Measurements from ENCODE around the gene PRDM16. TPM values are rescaled to one million over a fixed set of nuclear protein-coding genes. Genes with fewer than 3 reads are reported as not detected.

Gene PRDM16
- total RNA-seq, 1 experiment from 2014 or later, result not detected

DNA sequence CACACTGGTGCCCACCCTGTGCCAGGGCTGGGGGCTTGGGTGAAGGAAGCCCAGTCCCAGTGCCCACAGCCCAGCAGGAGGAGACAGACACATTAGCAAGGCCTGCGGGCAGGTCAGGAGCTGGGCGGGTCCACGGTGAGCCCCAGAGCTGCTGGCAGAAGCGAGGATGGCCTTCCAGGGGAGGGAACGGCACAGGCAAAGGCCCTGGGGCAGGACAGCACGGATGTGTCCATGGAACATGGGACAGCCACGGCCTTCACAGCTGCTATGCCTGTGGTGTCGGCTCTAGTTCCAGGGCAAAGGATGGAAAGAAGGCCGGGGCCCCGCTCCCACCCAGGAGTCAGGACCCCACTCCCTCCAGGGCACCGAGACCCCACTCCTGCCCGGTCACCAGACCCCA lies 220.5 kb downstream of the PRDM16 start:
- Mint-ChIP-seq H3K4me1 (ENCODE audit: insufficient read depth, unreplicated experiment) (no peaks in the 10 kb centered on the region), H3K27me3 (ENCODE audit: insufficient read depth, unreplicated experiment) (no peaks in the 10 kb centered on the region), H3K4me3 (ENCODE audit: unreplicated experiment) (no peak overlapping the region), H3K36me3 (ENCODE audit: insufficient read depth, unreplicated experiment) (no peaks in the 10 kb centered on the region), H3K9me3 (ENCODE audit: unreplicated experiment) (peaks cover 15% of the 10 kb centered on the region), H3K27ac (ENCODE audit: low read depth, unreplicated experiment) (no peak overlapping the region)
- BruUV-seq (replicated peaks), result no TSS peak
- ChIA-PET POLR2A (no interaction called here), CTCF (interaction anchor here (0.6 kb wide), 1 partner anchor 1483 kb away, joined by 3 read pairs; no protein-coding TSS in a partner anchor)
- no peak for DNase-seq (ENCODE audit: unreplicated experiment)
- TF ChIP-seq, protein P1, sequence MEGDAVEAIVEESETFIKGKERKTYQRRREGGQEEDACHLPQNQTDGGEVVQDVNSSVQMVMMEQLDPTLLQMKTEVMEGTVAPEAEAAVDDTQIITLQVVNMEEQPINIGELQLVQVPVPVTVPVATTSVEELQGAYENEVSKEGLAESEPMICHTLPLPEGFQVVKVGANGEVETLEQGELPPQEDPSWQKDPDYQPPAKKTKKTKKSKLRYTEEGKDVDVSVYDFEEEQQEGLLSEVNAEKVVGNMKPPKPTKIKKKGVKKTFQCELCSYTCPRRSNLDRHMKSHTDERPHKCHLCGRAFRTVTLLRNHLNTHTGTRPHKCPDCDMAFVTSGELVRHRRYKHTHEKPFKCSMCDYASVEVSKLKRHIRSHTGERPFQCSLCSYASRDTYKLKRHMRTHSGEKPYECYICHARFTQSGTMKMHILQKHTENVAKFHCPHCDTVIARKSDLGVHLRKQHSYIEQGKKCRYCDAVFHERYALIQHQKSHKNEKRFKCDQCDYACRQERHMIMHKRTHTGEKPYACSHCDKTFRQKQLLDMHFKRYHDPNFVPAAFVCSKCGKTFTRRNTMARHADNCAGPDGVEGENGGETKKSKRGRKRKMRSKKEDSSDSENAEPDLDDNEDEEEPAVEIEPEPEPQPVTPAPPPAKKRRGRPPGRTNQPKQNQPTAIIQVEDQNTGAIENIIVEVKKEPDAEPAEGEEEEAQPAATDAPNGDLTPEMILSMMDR (IDR thresholded peaks at IDR 0.05; ENCODE audit: unreplicated experiment), result no peak
- intact Hi-C loops (cut with micrococcal nuclease), result no loop called here

DNA sequence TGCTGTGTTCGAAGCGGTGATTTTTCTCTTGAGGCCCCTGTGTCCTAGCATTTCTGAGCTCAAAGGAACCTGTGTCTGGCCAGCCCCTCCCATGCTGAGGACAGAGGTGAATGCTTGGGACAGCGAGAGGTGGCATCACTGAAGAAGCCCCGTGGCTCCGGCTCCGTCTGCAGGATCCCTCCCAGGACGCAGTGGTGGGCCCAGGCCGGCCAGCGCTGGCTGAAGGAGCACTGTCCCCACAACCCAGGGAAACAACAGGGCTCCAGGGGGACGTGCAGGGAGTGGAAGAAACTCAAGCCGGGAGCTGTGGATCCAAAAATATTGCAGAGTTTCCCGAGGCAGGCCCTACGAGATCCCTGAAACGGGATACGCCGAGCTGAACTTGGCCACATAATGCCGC lies 221.4 kb downstream of the PRDM16 start:
- Mint-ChIP-seq H3K27me3 (ENCODE audit: insufficient read depth, unreplicated experiment) (no peaks in the 10 kb centered on the region), H3K4me1 (ENCODE audit: insufficient read depth, unreplicated experiment) (no peaks in the 10 kb centered on the region), H3K9me3 (ENCODE audit: unreplicated experiment) (peaks cover 15% of the 10 kb centered on the region), H3K27ac (ENCODE audit: low read depth, unreplicated experiment) (no peak overlapping the region), H3K36me3 (ENCODE audit: insufficient read depth, unreplicated experiment) (no peaks in the 10 kb centered on the region), H3K4me3 (ENCODE audit: unreplicated experiment) (no peak overlapping the region)
- POLR2A ChIA-PET, result no interaction called here
- CTCF ChIA-PET, result interaction anchor here (0.7 kb wide), 1 partner anchor 29 kb away, joined by 3 read pairs; no protein-coding TSS in a partner anchor
- intact Hi-C loops (cut with micrococcal nuclease), result no loop called here
- no TSS peak for BruUV-seq (replicated peaks)
- no peak for DNase-seq (ENCODE audit: unreplicated experiment)
- TF ChIP-seq, protein P1 (IDR thresholded peaks at IDR 0.05; ENCODE audit: unreplicated experiment), result no peak

DNA sequence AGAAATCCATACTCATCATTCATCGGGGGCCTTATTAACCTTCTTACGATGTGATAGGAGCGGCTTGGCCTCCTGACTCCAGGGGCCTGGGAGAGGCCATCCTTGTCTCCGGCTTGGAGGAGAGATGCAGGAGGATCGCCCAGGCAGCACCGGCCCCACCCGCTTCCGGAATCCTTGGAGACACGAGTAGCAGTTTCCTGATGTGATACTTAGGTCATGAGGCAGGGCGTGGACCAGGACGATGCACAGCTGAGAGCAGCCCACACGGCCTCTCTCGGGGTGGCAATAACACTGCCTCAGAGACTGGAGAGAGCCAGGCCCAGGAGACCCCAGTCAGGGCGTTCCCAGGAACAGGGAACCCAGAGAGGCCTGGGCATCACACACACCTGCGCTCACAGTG lies 221.9 kb downstream of the PRDM16 start:
- intact Hi-C loops (cut with micrococcal nuclease), result no loop called here
- H3K4me3 Mint-ChIP-seq (ENCODE audit: unreplicated experiment), result no peak overlapping the region
- CTCF ChIA-PET, result interaction anchor here (0.7 kb wide), 1 partner anchor 28 kb away, joined by 3 read pairs; no protein-coding TSS in a partner anchor
- POLR2A ChIA-PET, result no interaction called here
- H3K36me3 Mint-ChIP-seq (ENCODE audit: insufficient read depth, unreplicated experiment), result no peaks in the 10 kb centered on the region
- no peaks in the 10 kb centered on the region for H3K27me3 Mint-ChIP-seq (ENCODE audit: insufficient read depth, unreplicated experiment)
- no peak overlapping the region for H3K27ac Mint-ChIP-seq (ENCODE audit: low read depth, unreplicated experiment)
- no TSS peak for BruUV-seq (replicated peaks)
- DNase-seq (ENCODE audit: unreplicated experiment), result no peak
- TF ChIP-seq, protein P1 (IDR thresholded peaks at IDR 0.05; ENCODE audit: unreplicated experiment), result no peak
- no peaks in the 10 kb centered on the region for H3K4me1 Mint-ChIP-seq (ENCODE audit: insufficient read depth, unreplicated experiment)
- H3K9me3 Mint-ChIP-seq (ENCODE audit: unreplicated experiment), result peaks cover 15% of the 10 kb centered on the region

DNA sequence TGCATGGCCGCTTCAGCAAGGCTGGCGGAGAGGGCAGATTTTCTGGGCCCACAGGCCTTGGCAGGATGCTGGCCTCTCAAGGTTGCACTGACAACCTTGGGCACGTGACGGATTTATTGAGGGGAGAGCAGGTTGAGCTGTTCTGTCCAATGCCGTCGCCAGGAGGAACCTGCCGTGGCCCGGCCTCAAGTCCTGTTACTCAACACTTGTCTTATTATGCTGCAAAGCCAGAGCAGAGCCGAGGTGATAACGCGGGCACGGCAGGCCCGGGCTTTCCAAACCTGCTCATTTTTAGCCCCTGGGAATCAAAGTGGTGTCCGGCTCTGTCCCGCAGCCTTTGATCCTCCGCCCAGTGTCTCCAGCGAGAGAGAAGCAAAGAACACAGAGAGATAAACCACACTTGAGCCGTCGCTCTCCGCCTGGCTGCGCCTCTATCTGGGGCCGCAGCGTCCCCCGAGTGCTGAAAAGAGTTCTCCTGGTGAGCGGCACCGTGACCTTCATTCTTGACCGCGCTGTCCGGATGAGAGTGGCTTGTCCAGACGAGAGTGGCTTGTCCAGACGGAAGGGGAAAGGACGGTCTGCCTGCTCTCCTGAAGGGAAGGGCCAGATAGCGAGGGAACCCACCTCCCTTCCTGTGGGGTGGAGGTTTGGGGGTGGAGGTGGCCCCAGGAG lies 223.2 kb downstream of the PRDM16 start:
- H3K36me3 Mint-ChIP-seq (ENCODE audit: insufficient read depth, unreplicated experiment), result no peaks in the 10 kb centered on the region
- H3K27me3 Mint-ChIP-seq (ENCODE audit: insufficient read depth, unreplicated experiment), result no peaks in the 10 kb centered on the region
- peaks cover 15% of the 10 kb centered on the region for H3K9me3 Mint-ChIP-seq (ENCODE audit: unreplicated experiment)
- no peak overlapping the region for H3K27ac Mint-ChIP-seq (ENCODE audit: low read depth, unreplicated experiment)
- no peaks in the 10 kb centered on the region for H3K4me1 Mint-ChIP-seq (ENCODE audit: insufficient read depth, unreplicated experiment)
- intact Hi-C loops (cut with micrococcal nuclease), result no loop called here
- BruUV-seq (replicated peaks), result no TSS peak
- CTCF ChIA-PET, result no interaction called here
- no peak for DNase-seq (ENCODE audit: unreplicated experiment)
- TF ChIP-seq, protein P1 (IDR thresholded peaks at IDR 0.05; ENCODE audit: unreplicated experiment), result no peak
- no peak overlapping the region for H3K4me3 Mint-ChIP-seq (ENCODE audit: unreplicated experiment)
- POLR2A ChIA-PET, result no interaction called here

Data from MCF 10A (cell line).